ENCODE results near the gene TGFB2.

DNA sequence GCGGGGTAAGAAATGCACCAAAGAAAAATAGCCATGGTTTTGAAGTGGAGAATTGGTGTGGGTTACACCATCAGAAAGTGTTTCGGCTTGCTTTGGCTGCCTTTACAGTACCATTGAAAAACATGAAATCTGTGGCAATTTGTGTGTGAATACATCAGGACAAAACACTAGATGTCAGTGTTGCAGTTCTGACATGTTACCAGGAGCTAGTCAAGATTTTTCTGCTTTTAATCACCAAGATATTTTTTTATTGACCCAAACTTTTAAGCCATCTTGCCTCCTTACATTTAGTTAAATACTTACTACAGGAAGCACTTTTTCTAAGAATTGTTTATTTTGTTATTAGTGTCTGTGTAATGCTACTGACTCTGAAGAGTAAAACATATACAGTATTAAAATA lies 45.7 kb upstream of the TGFB2 start:
- TF ChIP-seq, protein P1, sequence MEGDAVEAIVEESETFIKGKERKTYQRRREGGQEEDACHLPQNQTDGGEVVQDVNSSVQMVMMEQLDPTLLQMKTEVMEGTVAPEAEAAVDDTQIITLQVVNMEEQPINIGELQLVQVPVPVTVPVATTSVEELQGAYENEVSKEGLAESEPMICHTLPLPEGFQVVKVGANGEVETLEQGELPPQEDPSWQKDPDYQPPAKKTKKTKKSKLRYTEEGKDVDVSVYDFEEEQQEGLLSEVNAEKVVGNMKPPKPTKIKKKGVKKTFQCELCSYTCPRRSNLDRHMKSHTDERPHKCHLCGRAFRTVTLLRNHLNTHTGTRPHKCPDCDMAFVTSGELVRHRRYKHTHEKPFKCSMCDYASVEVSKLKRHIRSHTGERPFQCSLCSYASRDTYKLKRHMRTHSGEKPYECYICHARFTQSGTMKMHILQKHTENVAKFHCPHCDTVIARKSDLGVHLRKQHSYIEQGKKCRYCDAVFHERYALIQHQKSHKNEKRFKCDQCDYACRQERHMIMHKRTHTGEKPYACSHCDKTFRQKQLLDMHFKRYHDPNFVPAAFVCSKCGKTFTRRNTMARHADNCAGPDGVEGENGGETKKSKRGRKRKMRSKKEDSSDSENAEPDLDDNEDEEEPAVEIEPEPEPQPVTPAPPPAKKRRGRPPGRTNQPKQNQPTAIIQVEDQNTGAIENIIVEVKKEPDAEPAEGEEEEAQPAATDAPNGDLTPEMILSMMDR (optimal IDR thresholded peaks at IDR 0.05 in 1 of 3, IDR thresholded peaks at IDR 0.05 in 1 of 3, conservative IDR thresholded peaks at IDR 0.05 in 1 of 3; ENCODE audit: extremely low read depth in 1 of 3, insufficient read depth in 2 of 3, low read length in 3 of 3) = peak; percentile 34 to 60 (median 44)
- no peak for TF ChIP-seq EZH2 (IDR thresholded peaks at IDR 0.05; ENCODE audit: low read length)

Measured in keratinocyte (primary cell).